ENCODE measurements around the gene FLT3.
"Not testable (repeated sequence)": the region's sequence is repeated elsewhere in the genome, so short reads cannot be mapped to it uniquely, and the experiment has no call there.

Gene FLT3

GRCh38 chr13:27972478-27972820, 127.9 kb downstream of the FLT3 start:
- no peak for DNase-seq (ENCODE audit: low read depth)

DNA sequence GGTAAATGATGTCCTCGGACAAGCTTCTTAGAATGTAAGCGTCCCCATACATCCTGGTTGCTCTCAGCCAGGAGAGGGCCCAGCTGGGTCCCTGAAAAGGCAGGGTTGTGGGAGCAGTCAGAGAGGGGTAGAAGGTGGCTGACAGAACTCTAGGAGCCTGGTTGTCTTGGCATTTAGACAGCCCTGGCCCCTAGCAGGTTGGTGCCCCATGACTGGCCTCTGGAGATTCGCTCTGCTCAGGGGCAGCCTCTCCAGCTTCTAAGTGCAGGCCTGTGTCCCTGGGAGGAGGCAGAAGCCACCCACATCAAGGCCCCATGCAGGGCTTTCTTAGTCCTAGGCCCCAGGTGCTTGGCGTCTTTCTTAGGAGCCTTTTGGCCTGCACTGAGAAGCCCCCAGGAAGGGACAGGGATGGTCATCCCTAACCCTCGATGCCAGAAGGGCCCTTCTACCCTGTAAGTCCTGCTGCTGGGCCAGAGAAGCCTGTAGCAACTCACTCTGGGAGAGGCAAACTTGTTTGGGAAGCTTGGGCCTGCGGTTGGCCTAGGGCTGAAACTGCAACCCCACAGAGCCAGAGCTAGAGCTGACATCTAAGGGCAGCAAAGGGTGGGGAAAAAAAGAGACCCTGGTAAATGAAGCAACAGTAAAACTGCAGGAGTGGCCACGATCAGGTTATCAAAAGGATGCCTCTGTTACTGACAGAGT, 128.4 kb downstream of the FLT3 start:
- DNase-seq (ENCODE audit: low read depth) = no peak

DNA sequence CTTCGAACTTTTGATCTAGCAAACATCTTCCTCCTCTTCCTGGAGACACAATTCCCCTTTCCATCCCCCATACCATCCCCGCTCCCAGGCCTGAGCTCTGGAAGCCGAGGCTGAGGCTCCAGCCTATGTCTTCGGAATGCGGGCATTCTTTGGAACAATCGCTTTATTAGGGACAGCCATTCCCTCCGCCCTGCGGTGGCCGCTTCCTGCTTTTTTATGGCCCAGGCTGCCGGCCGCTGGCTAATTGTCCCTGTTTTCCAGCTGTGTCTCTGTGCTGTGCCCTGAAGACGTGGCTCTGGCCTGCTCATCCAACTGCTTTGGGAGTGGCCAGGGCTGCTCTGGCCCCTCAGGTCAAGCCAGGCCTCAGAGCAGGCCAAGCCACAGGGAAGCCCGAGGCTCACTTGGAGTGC, 129.1 kb downstream of the FLT3 start:
- no peak for DNase-seq (ENCODE audit: low read depth)

- no peak for DNase-seq (ENCODE audit: low read depth)
Observed at GRCh38 chr13:27970382-27971235, 129.8 kb downstream of the FLT3 start.

GRCh38 chr13:27969866-27970229, 130.5 kb downstream of the FLT3 start:
- no peak for DNase-seq (ENCODE audit: low read depth)

GRCh38 chr13:27969082-27969865, 131.1 kb downstream of the FLT3 start, which contains the start of gene CDX2:
Gene CDX2 (minus strand): TSS chr13:27969315. CDS start chr13:27969006, 309 bp downstream.
- no peak for DNase-seq (ENCODE audit: low read depth)

- no peak for DNase-seq (ENCODE audit: low read depth)
Observed at GRCh38 chr13:27968316-27969081, 131.9 kb downstream of the FLT3 start.

DNA sequence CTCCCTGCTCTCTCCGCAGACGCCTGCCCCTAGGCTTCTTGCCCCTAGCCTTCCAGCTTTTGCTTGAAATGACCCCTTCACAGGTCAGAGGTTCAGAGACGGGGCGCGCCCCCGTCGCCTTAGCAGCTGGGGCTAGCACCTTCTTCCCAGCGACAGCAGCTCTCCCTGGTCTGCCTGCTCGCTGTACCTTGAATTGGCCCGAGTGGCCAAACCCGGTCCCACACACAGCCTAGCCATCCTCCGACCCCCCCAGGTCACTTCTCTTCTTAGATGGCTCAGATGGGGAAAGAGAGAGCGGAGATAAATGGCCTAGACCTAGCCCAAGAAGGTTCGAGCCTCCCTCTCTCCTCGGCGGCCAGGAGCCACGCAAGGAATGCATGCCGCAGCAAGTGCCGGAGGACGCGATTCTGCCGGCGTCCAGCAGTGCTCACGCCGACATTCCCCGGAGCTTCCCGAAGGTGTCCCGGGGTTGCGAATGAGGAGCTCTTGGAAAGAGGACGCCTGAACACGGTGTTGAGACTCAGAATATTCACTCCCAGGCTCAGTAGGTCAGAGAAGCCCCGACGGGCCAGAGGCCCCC, 132.6 kb downstream of the FLT3 start:
- no peak for DNase-seq (ENCODE audit: low read depth)

DNA sequence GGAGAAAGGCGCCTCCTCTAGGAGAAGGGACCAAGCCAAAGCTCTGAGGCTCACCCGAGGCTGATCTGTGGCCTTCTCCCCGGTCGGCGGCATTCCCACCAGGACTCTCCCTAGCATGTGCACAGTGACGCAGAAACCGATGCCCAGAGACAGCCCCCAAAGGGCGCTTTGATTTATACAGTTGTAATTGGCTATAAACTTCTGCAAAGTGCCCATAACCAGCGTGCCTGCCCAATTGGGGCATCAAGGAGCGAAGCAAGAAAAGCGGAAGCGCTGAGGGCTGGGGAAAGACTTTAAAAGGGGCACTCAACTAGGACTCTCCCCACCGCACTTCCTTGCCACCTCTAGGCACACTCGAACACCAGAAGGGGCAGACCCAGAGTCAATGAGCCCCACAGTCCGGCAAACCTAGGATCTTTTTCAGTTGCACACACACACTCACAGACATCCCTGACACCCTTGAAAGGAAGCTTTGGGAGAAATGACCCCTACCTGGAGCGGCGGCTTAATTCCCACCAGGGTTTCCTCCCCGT, 133.1 kb downstream of the FLT3 start:
- no peak for DNase-seq (ENCODE audit: low read depth)

- no peak for DNase-seq (ENCODE audit: low read depth)
Observed at GRCh38 chr13:27966641-27967202, 133.7 kb downstream of the FLT3 start.

GRCh38 chr13:27965740-27966640, 134.4 kb downstream of the FLT3 start:
- no peak for DNase-seq (ENCODE audit: low read depth)

DNA sequence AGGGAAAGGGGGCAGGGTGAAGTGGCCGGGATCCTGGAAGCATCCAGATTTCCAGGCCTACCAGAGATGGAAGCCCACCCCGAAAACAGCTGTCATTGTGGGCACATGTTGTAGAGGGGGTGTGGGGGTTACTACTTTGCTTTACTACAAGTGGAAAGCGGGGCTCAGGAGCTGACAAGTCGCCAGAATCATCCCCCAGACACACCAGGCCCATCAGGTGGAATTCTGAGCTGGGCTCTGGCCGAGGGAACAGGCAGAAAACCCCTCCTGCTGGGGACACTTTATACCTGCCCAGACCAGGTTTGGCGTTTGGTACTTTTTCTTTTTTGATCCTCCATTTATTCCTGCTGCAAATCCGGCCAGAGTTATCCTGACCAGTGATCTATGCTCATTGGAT, 135.0 kb downstream of the FLT3 start:
- no peak for DNase-seq (ENCODE audit: low read depth)

- DNase-seq (ENCODE audit: low read depth) = no peak
Observed at GRCh38 chr13:27964741-27965323, 135.5 kb downstream of the FLT3 start.

- DNase-seq (ENCODE audit: low read depth) = not testable (repeated sequence)
Observed at GRCh38 chr13:27964206-27964605, 136.2 kb downstream of the FLT3 start.

GRCh38 chr13:27963491-27963890, 136.9 kb downstream of the FLT3 start:
- DNase-seq (ENCODE audit: low read depth) = no peak

DNA sequence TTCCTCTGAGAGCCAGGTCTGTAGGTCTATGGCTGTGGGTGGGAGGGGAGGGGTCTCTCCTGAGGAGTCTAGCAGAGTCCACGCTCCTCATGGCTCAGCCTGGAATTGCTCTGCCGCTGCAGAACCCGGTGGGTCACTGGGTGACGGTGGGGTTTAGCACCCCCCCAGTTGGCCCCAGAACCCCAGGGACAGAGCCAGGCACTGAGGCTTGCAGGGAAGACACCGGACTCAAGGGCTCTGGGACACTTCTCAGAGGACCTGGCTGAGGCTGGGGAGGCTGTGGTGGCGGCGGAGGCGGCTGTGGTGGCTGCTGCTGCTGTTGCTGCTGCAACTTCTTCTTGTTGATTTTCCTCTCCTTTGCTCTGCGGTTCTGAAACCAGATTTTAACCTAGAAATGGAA, 137.4 kb downstream of the FLT3 start:
- no peak for DNase-seq (ENCODE audit: low read depth)

GRCh38 chr13:27962128-27962841, 138.1 kb downstream of the FLT3 start:
- DNase-seq (ENCODE audit: low read depth) = no peak

DNA sequence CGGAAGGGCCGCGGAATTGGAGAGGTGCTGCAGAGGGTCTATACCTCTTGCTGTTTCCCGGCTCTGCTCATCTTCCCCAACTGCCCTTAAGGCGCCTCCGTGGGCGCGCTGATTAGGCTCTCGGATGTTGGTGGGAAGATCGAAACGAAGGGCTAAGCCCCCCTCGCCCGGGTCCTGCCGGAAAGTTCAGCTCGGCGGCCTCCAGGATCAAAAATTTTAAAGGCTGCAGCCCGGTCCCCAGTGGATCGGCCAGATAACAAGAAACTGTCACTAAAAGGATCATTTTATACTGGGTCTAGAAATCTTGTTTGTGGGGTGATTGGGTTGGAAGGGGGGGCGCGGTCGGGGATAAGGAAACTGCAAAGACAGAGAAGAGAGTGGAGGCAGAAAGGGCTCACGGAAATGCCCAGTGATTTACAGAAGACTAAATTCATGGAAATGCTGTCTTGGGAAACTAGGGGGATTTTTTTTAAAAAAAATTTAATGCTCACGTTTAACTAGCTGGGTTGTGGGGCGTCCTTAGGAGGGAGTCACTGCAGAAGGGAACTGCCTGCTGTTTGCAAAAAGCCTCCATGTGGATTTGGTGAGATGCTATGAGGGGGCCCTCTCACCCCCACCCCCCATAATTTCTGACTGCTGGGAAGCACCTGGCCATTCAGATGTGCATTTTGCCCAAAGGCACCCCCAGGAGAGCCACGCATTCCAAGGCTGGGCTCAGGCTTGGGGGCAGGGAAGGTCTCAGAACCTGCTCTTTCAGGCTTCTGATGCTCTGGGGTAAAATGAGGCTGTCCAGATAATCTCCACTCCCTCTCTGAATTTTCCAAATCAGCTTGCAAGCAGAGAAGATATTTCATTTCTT, 138.9 kb downstream of the FLT3 start:
- DNase-seq (ENCODE audit: low read depth) = no peak

Data from fibroblast of the conjunctiva (primary cell).